IMR-90 (cell line): Measurements from ENCODE around the gene DOCK10.

Experiments
- CHD1 ChIP-seq: IDR thresholded peaks from 2 replicates; pipeline ENCODE4 v1.6.1; 2012; ENCODE audit warnings: low read depth, low read length, improper control_type of control experiment
- TF ChIP-seq, protein P1 (sequence below): conservative IDR thresholded peaks from 2 replicates; pipeline ENCODE4 v1.5.1; 2012; ENCODE audit warnings: mild to moderate bottlenecking, low read depth, low read length, improper control_type of control experiment

DNA sequence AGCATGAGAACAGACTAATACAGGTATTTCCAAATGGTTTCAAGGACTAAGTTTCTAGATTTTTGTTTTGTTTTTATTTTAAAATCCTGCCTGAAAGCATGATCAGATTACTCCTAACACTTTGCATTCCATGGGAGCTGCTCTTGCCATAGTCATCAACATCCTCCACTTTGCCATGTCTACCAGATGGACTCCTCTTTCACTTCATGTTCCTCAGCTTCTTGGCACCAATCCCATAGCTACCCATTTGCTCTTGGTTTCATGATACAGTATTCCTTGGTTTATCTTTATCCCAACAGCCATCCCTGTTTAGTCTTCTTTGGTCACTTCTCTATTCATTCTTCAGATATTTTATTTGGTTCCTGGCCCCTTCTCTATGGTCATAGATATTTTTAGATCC lies 171.9 kb downstream of the DOCK10 start:
- TF ChIP-seq, protein P1, sequence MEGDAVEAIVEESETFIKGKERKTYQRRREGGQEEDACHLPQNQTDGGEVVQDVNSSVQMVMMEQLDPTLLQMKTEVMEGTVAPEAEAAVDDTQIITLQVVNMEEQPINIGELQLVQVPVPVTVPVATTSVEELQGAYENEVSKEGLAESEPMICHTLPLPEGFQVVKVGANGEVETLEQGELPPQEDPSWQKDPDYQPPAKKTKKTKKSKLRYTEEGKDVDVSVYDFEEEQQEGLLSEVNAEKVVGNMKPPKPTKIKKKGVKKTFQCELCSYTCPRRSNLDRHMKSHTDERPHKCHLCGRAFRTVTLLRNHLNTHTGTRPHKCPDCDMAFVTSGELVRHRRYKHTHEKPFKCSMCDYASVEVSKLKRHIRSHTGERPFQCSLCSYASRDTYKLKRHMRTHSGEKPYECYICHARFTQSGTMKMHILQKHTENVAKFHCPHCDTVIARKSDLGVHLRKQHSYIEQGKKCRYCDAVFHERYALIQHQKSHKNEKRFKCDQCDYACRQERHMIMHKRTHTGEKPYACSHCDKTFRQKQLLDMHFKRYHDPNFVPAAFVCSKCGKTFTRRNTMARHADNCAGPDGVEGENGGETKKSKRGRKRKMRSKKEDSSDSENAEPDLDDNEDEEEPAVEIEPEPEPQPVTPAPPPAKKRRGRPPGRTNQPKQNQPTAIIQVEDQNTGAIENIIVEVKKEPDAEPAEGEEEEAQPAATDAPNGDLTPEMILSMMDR = no peak
- no peak for TF ChIP-seq CHD1
